CD14-positive monocyte (primary cell): Measurements from ENCODE around the gene FAM135A. TPM values are rescaled to one million over a fixed set of nuclear protein-coding genes. Genes with fewer than 3 reads are reported as not detected.

ENCODE experiments used
- polyA plus RNA-seq, 3 donors: library from polyadenylated mRNA; depleted of rRNA in 1 of 3; unstranded in 2 of 3; stranded (reverse) in 1 of 3; fragments of 300-500 nt in 2 of 3; fragments of >200 nt in 1 of 3; fragmentation: Illumina TruSeq in 2 of 3; gene quantifications; 1 replicate in 2 of 3; 2 replicates in 1 of 3; pipeline ENCODE4 v1.2.3, GENCODE V29; 2012 to 2021
- small RNA-seq: library from RNA; depleted of rRNA; stranded (forward); fragments of <200 nt; gene quantifications from one replicate; pipeline ENCODE3, GENCODE V24; 2012; ENCODE audit warnings: low read depth; ENCODE audit not compliant: insufficient read length

Gene FAM135A
- polyA plus RNA-seq, 3 donors, result 4.1 to 10.3 (median 5.4) TPM

Small RNA genes lying within 50 kb of the gene (small RNA-seq; reads per million reads assigned to genes)
- not detected for gene RNU7-48P

Other genes starting within 250 kb of the FAM135A start
- not detected for gene COL9A1, start 110.4 kb upstream of the FAM135A start, polyA plus RNA-seq
- gene SDHAF4, start 153.4 kb downstream of the FAM135A start, polyA plus RNA-seq, result 1 to 10 TPM; 1.5 to 8.3 (median 7.4) TPM